HG03175 (cell line): Measurements from ENCODE around the gene DDX39A.

ENCODE experiments used
- ATAC-seq: cut with Tn5 transposase; IDR thresholded peaks from one replicate; pipeline ENCODE4 v1.9.1; 2021; ENCODE audit warnings: mild to moderate bottlenecking, moderate library complexity; ENCODE audit not compliant: unreplicated experiment

DDX39A gene

DNA sequence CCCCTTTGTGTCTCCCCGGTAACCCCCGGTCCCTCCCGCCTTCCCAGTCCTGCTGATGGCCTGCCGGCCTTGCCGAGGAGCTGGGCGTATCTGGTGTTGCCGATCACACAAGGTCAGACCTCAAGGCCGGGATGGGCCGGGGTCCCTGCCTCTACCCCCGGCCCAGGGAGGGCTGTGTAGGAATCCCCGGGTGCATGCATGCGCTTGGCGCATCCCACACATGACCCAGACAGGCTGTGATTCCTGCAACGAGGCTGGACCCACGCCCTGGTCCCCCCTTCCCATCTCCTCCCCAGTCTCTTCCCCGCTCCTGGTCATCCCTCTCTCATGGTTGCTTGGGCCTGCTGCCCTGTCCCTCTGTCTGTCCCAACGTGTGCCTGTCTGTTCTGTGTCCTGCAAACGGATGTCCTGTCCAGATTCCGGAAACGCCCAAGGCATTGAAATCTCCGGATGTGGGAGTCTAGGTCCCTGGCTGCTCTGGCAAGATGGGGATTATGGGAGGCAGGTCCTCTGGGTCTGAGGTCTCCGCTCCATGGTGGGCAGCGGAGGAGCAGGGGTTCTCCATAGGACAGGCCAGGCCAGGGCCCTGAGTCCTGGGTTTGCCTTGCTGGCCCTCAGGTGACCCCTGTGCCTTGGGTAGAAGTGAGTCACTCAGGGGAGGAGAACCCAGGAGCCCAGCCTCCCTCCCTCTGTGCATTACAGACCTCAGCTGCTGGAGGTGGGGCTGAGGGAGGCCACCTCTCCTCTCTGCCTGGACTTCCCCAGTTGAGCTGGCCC, 15.6 kb upstream of the DDX39A start:
- ATAC-seq = no peak

DNA sequence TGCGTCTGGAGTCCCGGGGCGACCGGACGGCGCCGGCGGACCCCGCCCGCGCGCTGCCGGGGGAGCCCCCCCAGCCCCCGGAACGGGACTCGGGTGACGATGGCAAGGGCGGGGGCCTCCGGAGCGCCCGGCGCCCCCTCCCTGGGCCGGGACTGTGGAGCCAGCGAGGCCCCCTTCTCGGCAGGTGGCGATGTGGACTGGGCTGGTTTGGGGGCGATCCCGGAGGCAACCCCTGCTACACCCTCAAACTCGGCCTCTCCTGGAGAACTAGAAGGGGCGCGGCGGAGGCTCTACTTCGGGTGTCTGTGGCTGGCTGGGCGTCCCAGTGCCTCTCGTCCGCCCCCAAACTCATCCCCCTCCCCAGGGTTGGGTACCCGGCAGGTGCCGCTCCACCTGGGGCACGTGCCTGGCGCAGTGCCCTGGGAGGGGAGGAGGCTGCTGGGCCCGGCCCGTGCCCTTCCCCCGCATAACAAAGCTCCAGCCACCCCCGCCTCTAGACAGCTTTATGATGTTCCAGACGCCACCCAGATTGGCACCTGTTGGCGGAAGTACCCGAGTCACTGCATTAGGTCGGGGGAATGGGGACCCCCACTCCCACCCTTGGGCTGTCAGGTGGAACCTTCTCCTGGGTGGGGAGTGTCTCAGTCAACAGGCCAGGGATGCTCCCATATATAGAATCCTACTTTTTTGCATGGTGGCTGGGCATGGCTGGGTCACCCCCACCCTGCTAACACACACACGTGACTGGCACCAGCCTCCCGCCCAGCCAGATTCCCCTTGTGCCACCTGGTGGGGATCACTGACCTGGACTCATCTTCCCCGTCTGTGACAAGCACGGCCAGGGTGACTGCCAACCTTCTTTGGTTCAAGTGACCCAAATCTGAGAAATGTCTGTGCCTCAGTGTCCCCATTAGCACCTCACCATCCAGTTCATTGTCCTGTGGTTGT, 14.7 kb upstream of the DDX39A start:
- ATAC-seq = peak; percentile 29

DNA sequence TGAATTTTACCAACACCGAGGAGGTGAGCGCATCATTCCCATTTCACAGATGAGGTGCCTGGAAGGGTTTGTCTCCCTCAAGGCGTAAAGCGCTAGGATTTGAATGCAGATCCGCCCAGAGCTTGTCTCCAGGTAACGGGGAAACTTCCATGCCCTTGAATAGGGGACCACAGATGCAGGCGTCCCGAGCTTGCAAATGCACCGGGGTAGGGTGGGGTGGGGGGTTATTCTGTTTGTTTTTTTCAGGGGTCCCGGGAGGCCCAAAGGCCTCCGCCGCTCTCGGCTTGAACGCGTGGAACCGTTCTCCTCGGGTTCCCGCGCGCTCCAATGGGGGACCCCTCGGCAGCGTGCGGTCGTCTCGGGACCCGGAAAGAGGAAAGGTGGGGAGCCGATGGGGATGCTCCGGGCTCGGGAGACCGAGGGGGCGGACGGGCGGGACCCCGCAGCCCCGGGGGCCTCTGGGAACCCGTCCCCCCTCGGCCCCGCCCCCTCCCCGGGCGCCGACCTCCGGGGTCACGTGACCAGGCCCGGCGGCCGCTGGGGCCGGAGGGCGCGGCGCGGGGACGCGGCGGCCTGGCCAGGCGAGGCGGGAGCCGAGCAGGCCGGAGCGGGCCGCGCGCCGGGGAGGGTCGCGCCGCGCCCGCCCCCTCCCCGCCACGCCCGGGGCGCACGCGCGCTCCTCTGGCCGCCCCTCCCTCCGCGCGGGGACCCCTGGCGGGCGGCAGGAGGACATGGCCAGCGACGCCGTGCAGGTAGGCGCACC, 13.8 kb upstream of the DDX39A start, which contains the start of gene PKN1:
TSS of gene PKN1 (plus strand) at position 516 of the 763 bp plus-strand sequence. CDS start at position 732, 216 bp downstream.
- ATAC-seq = peak; percentile 60

DNA sequence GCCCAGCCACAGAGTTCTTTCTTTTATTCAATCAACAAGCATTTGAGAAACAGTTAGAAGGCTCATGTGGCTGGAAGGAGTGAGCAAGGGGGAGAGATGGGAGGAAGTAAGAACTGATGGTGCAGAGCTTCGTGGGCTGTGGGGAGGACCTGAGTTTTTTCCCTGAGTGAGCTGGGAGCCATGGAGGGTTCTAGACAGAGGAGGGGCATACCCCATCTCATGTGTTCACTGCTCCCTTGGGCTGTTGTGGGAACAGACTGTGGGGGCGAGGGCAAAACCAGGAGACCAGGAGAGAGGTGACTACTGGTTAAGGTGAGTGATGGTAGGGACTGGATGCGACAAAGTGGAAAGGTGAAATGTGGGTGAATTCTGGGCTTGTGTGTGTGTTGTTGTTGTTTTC, 11.6 kb upstream of the DDX39A start:
- ATAC-seq = no peak

DNA sequence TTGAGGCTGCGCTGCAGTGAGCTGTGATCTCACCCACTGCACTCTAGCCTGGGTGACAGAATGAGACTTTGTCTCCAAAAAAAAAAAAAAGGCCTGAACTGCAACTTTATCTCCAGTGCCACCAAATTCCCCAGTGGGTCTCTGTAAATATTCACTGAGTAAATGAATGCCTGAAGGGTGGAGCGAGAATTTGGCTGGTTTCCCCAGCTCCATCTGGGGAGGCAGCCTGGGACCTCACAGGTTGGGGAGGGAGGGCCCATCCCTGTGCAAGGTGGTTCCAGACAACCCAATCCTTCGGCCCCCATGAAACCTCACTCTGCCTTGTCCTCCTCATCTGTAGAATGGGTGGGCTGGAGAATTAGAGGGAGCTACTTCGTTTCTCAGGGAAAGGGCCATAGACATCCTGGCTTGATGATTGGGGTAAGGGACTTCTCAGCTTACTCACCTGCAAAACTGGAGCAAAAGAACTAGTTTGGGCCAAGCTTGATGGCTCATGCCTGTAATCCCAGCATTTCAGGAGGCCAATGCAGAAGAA, 9.8 kb upstream of the DDX39A start:
- ATAC-seq = no peak

DNA sequence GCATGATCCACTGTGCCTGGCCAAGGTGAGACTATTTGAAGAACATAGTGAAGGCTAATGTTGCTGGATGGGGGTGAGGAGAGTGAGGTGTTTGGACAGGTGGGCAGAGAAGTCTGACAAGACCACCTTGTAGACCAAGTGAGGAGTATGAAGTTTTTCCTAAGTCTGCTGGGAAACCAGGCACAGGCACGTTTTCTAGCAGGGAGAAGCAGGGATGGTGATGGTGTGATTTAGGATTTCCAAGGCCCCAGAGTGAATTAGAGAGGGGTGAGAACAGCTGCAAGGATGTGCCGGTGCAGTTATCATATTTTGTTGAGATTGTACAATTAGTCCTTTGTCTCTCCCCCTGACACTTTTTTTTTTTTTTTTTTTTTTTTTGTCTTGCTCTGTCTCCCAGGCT, 8.3 kb upstream of the DDX39A start:
- no peak for ATAC-seq

DNA sequence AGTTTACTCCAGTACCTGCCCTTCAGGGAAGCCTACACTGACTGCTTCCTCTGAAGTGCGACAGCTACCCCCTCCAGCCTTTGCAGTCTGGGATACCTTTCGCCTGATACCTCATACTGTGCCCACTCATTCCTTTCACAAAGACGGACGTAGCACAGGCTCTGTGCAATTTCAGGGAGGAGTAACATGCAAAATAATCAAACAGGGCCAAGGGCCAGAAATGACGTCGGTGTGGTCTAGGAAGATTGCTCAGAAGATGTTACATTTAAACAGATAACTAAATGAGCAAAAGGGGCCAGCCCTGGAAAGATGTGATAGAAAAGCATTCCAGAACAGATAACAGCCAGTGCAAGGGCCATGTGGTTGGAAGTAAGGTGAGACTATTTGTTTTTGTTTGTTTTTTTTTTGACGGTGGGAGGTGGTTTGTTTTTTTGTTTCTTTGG, 6.6 kb upstream of the DDX39A start:
- ATAC-seq = no peak

DNA sequence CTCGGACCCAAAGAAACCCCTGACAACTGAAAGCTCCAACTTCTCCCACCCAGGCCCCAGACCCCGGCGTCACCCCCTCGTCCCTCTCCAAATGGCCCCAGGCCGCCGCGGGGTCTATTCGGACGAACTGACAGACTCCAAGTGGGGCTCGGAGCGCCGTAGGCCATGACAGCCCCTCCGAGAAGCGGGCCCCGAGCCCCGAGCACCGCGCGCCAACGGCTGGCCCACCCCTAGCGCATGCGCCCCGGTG, 360 bp downstream of the DDX39A start:
- peak; percentile 37 for ATAC-seq

DNA sequence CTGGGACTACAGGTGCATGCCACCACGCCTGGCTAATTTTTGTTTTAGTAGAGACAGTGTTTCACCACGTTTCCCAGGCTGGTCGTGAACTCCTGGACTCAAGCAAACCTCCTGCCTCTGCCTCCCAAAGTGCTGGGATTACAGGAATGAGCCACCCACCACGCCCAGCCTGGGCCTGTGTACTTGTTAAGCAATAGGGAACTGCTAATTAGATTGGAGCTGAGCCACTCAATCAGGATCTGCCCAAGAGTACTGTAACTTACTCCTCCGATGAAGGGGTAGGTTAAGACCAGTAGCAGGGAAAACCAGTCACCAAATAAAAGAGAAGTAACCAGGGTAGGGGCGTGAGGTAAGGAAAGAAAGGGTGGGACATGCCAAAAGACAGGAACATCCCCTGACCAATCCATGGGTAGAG, 2.3 kb downstream of the DDX39A start:
- no peak for ATAC-seq

DNA sequence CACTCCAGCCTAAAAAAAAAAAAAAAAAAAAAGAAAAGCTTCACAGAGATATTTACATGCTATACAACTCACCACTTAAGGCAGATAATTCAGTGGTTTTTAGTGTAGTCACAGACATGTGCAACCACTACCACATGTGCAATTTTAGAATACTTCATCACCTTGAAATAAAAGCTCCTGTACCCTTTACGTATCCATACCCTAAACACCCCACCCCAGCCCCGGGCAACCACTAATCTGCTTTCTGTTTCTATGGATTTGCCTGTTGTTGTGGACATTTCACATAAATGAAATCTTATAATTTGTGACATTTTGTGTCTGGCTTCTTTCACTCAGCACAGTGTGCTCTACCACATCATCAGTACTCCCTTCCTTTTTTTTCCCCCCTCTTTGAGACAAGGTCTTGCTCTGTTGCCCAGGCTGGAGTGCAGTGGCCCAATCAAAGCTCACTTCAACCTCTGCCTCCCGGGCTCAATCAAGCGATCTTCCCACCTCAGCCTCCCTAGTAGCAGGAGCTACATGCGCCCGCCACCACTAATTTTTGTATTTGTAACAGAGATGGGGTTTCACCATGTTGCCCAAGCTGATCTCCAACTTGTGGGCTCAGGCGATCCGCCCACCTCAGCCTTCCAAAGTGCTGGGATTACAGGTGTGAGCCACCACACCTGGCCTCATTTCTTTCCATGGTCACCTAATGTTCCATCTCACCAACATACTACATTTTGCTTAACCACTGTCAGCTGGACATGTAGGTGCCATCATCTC, 4.0 kb downstream of the DDX39A start:
- ATAC-seq = no peak

DNA sequence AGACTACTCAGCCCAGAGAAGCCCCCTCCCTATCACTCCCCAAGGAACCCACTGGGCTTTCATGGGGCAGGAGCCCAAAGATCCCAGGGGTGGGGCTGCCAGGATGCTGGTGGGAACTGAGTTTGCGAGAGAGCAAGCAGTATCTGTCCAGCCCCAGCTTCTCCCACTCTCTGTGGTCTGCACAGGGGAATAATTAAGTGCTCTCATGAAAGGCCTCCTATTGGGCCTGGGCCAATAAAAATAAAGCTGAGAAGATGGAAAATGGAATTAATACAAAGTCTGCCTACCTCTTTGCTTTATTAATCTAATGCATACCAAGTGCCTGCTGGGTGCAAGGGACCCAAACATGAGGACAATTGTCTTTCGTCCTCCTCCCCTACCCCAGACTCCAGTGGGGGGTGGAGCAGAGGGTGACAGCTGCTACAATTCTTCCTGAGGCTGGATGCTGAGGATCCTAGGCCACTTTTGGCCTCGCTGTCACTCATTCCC, 5.4 kb downstream of the DDX39A start:
- no peak for ATAC-seq

DNA sequence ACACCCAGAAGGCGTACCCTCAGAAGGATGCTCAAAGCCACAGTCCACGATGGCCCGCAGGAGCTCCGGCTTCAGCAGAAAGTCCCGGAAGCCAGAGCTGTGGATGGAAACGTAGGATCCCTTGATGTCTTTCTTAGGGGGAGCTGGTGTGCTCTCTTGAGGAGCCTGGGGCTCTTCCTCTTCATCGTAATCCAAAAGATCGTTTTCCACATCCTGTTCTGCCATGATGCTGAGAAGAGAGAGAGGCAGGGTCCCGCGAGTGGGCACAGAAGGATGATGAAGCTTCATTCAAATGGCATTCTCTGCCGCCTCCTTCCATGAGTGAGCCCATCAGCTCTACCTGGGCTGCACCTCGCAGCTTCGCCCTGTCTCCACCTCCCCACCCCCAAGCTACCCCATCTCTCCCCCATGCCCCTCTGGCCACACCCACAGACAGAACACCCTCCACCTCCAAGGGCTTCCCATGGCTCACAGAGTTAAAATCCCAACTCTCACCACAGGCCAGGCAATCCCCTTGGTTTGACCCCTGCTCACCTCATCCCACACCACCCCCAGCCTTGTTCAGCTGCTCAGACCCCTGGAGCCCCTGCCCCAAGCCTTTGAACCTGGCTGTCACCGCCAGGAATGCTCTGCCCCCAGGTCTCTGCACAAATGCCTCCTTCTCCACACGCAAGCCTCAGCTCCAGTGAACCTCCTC, 6.0 kb downstream of the DDX39A start:
- no peak for ATAC-seq

DNA sequence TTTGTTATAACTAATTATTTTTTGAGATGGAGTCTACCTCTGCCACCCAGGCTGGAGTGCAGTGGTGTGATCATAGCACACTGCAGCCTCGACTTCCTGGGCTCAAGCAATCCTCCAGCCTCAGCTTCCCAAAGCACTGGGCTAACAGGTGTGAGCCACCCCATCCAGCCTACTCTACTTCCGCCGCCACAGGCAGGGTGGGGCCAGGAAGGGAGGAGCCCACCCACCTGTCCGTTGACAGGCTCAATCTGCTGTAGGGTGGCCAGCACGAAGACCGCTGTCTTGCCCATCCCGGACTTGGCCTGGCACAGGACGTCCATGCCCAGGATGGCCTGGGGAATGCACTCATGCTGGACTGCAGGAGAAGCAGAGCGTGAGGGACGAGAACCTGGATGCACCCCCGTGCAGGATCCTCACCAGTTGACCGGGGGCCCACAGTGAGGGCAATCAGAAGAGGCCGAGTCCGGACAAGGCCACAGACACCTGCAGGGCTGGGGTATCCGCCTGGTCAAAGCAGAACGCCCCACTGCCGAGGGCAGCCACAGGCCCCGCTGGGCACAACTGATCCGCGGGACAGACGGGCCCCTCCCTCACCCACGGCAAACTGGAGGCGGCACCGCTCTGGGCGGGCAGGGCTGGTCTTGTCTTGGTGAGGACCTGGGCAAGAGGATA, 6.7 kb downstream of the DDX39A start:
- ATAC-seq = no peak

DNA sequence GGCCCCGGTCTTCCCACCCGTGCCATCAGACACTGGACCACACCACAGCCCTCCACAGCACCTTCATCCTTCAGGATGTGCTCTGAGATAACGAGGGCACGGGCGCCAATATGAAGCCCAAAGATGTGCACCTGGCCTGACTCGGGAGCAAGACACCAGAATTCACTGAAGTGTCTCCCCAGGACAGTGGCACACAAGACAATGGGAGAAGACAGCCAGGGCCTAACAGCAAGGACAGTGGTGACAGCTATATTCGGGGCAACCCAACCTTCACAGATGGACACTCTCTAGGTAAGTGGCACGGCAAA, 7.2 kb downstream of the DDX39A start:
- ATAC-seq = no peak

DNA sequence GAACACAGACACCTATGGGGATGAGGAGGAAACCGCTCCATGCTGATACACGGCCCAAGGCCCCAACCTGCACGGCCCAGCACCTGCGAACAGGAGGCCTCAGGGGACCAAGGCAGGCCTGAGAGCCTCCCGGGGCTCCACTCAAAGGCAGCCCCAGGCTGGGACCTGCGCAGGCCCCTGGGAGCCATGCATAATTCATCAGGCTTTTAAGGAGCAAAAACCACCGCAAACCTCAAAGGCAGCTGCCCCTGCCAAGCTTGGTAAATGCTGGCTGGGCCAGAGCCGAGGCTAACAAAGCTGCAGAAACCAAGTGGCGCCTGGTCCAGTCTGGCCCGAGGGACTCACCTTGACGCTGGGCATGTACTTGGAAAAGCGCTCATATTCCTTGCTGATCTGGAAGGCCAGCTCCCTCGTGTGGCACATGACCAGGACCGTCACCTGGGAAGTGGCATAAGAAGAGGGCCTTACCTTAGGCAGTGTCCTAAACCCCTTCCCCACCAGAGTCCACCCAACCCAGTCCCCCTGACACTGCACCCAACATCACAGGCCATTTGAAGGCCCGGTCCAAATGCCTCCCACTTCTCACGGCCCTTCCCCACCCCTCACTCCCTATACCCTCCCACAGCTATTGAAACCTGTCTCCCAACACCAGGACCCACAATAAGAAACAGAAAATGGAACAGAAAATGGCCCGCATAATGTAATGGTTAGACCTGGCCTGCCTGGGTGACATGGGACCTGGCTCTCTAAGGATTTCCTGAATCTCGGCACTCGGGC, 7.8 kb downstream of the DDX39A start:
- no peak for ATAC-seq

DNA sequence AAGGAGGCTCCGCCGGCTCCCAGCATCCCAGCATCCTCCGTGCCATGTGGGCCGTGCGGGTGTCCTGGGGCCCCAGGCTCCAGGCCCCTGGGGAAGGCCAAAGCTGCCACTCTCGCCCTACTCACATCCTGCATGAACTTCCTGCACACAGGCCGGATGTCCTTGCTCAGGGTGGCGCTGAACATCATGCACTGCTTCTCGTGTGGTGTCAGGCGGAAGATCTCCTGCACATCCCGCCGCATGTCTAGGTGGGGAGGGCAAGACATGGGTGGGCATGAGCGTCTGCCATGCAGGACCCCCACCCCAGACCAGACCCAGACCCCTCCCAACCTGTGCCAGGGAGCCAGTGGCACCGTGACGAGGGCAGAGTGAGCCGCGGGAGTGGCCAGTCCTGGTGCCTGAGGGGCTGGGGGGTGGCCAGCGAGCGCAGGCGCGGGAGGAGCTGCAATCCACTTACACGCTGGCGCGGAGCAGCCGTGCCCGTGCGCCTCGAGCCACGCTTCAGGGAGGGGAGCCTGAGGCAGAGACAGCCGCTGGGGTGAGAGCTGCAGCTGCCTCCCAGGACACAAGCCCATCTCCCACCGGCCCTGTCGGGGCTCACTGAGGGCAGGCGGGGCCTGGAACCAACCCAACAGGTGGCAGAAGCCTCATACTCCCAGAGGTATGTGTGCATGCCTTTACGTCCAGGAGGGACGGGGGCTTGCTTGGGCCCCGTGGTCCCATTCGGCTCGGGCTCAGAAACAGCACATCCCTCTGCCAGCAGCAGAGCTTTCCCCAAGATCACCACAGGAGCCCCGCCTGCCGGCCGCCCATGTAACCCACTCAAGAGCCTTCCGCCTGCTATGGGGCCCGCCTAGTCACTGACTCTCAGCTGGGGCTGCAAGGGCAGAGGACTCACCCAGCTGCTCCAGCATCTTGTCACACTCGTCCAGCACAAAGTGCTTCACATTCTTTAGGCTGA, 8.8 kb downstream of the DDX39A start:
- no peak for ATAC-seq
